Pancreas (tissue), 10 donors: ENCODE measurements around the gene SEC22C. TPM values are rescaled to one million over a fixed set of nuclear protein-coding genes. Genes with fewer than 3 reads are reported as not detected.

ENCODE experiments used
- ATAC-seq, 4 donors: fragments of 200-7000 bp; cut with Tn5 transposase; one replicate each; pipeline versions ENCODE4 v1.8.0 to v1.9.1; 2020; ENCODE audit warnings: mild to moderate bottlenecking in 4 of 4, moderate library complexity in 4 of 4
- DNase-seq, 6 donors: peaks; one replicate each; pipeline ENCODE4 v3.0.0-alpha.2; 2020
- FAIRE-seq: peaks from 2 replicates; lab custom pipeline; 2012; peaks lifted over from hg19 to GRCh38; lab: Jason Lieb, UNC
- H3K27ac ChIP-seq, 4 donors: fragments of 200-600 bp; sonication (generic); 1 replicate in 3 of 4; 2 replicates in 1 of 4; pipeline versions ENCODE4 v1.5.0 to v1.8.0; 2020
- H3K27me3 ChIP-seq, 4 donors: fragments of 200-600 bp; one replicate each; pipeline ENCODE4 v1.8.0; 2021
- H3K36me3 ChIP-seq, 3 donors: fragments of 200-600 bp; sonication (generic) in 1 of 3; one replicate each; pipeline versions ENCODE4 v1.5.0 to v1.8.0; 2020 to 2021
- H3K4me1 ChIP-seq, 3 donors: fragments of 200-600 bp; one replicate each; pipeline ENCODE4 v1.8.0; 2021
- H3K4me3 ChIP-seq, 4 donors: fragments of 200-600 bp; sonication (generic) in 2 of 4; one replicate each; pipeline versions ENCODE4 v1.5.0 to v1.8.0; 2020 to 2021
- H3K9me3 ChIP-seq, 4 donors: fragments of 200-600 bp; one replicate each; pipeline ENCODE4 v1.8.0; 2021
- WGBS, 2 donors: extraction: QIAGEN DNeasy Blood & Tissue Kit; methylation state at CpG; one replicate each; pipeline ENCODE4 v1.1.7; 2013; 5-methylcytosine and 5-hydroxymethylcytosine counted together
- intact Hi-C, 3 donors: fragments of 100-400 bp; cut with DNase I; formaldehyde crosslinking; loops; one replicate each; pipeline versions ENCODE4 v1.11.1 to v1.14.2; 2022
- polyA plus RNA-seq, 2 donors: library from polyadenylated mRNA; stranded (reverse); fragments of 200-250 nt; gene quantifications; one replicate each; pipeline ENCODE4 v1.2.3, GENCODE V29; 2013
- total RNA-seq, 6 donors: library from RNA; stranded (reverse); fragmentation: NEBNext Ultra II Directional in 4 of 6; extraction: Animal tissue kit (Norgen Biotek cat#: 25700) in 4 of 6; gene quantifications; one replicate each; pipeline versions ENCODE4 v1.2.1 to v1.2.4, GENCODE V29; 2021 to 2023
- TF ChIP-seq, protein P1 (sequence below), 4 donors: fragments of 200-600 bp; sonication (generic) in 3 of 4; IDR thresholded peaks; one replicate each; pipeline versions ENCODE4 v1.5.0 to v1.8.0; 2021; ENCODE audit warnings: antibody characterized with exemption in 4 of 4
- donor health status: healthy with polysubstance abuse.
- donor health status: DM: no; HTN: no; CAD: no; lungs with moderate emphysema.
- donor health status: DM: no; HTN: no; CAD: no.
- donor health status: control.
- donor health status: control.
- donor health status: Bipolar disorder and iron deficiency.
- donor health status: DM: yes; HTN: yes; CAD: no.
- donor health status: DM: no; HTN: no; CAD: no.
- donor health status: DM: no; HTN: no; CAD: no.
- donor health status: DM: yes; HTN: yes; CAD: no.

The SEC22C gene
- total and polyA plus RNA-seq, 8 donors = 12.0 to 26.1 (median 21.7) TPM

- TF ChIP-seq, protein P1, sequence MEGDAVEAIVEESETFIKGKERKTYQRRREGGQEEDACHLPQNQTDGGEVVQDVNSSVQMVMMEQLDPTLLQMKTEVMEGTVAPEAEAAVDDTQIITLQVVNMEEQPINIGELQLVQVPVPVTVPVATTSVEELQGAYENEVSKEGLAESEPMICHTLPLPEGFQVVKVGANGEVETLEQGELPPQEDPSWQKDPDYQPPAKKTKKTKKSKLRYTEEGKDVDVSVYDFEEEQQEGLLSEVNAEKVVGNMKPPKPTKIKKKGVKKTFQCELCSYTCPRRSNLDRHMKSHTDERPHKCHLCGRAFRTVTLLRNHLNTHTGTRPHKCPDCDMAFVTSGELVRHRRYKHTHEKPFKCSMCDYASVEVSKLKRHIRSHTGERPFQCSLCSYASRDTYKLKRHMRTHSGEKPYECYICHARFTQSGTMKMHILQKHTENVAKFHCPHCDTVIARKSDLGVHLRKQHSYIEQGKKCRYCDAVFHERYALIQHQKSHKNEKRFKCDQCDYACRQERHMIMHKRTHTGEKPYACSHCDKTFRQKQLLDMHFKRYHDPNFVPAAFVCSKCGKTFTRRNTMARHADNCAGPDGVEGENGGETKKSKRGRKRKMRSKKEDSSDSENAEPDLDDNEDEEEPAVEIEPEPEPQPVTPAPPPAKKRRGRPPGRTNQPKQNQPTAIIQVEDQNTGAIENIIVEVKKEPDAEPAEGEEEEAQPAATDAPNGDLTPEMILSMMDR (IDR thresholded peaks at IDR 0.05) = no peak
- WGBS, 2 donors = 87 to 89% methylated on average over 3 of the region's 3 CpGs
- no peak for FAIRE-seq
- Histone ChIP-seq H3K27me3 (no peaks in the 10 kb centered on the region), H3K9me3 (no peaks in the 10 kb centered on the region), H3K4me3 (no peak overlapping the region), H3K36me3 (no peaks in the 10 kb centered on the region), H3K27ac (no peak overlapping the region), H3K4me1 (peaks cover 8 to 21% (median 17%) of the 10 kb centered on the region in 3 donors)
- no peak for DNase-seq
- ATAC-seq = no peak
- intact Hi-C loops = no loop called here
Observed at GRCh38 chr3:42546691-42547213, 35.0 kb downstream of the SEC22C start.

DNA sequence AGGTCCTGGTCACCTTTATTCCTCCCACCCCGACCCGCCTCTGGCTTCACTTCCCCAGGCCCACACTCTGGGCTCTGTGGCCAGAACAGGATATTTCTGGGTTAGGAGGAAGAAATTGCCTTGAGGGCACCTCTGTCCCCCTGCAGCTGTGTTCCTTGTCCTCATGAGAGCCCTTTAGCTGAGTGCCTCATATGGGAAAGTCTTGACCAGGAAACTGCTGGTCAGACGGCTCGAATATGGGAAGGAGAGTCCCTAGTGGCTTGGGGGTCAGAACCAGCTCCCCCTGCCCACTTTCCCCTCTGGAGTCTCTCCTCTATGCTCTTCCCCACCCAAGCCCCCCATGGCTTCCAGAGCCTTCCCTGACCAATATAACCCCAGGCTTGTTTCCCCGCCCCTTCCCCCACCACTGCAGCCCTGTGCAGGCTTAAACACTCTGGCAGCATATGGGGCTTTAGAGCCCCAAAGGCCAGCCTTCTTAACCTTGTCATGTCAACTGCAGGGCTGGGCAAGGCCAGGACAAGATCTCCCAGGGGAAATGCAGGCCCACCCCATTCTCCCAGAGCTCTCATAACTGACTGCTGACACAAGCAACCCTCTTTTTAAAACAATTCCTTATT, 36.4 kb downstream of the SEC22C start:
- WGBS, 2 donors = 76 to 88% methylated on average over 5 of the region's 5 CpGs
- Histone ChIP-seq H3K27me3 (no peaks in the 10 kb centered on the region), H3K4me1 (peaks cover 8 to 21% (median 17%) of the 10 kb centered on the region in 3 donors), H3K9me3 (no peaks in the 10 kb centered on the region), H3K36me3 (no peaks in the 10 kb centered on the region), H3K27ac (peak overlapping the region in 1 of 4 donors; percentile 17), H3K4me3 (no peak overlapping the region)
- ATAC-seq (peak in 2 of 4 donors; percentile 4 to 7), DNase-seq (no peak), FAIRE-seq (no peak)
- intact Hi-C loops = no loop called here
- TF ChIP-seq, protein P1 (IDR thresholded peaks at IDR 0.05) = no peak

GRCh38 chr3:42544492-42545283, 37.1 kb downstream of the SEC22C start:
- intact Hi-C loops = no loop called here
- WGBS, 2 donors = 4 to 6% methylated on average over 12 of the region's 12 CpGs
- H3K27me3 ChIP-seq = no peaks in the 10 kb centered on the region
- TF ChIP-seq, protein P1 (IDR thresholded peaks at IDR 0.05) = no peak
- peak overlapping the region in 1 of 4 donors; percentile 17 for H3K27ac ChIP-seq
- FAIRE-seq = no peak
- H3K4me1 ChIP-seq = peaks cover 8 to 21% (median 17%) of the 10 kb centered on the region in 3 donors
- H3K9me3 ChIP-seq = no peaks in the 10 kb centered on the region
- DNase-seq = peak; percentile 66 to 87 (median 74)
- peak; percentile 82 to 92 (median 90) for ATAC-seq
- no peak overlapping the region for H3K4me3 ChIP-seq
- no peaks in the 10 kb centered on the region for H3K36me3 ChIP-seq

DNA sequence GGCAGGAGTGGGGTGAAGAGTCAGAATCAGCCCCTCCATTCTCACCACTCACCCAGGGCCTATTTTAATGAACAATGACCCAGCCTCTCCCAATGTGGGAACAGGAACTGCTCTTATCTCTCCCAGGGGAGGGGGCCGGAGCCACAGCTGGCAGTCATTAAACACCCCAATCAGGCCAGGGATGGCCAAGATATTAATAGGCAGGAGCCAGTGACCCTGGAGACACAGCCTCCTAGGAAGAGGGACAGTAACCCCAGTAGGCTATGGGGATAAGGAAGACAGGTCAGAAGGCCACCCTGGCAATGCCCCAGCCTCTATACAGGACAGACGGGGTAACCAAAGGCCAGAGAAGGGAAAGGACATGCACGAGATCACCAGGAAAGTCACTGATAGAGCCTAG, 40.7 kb downstream of the SEC22C start:
- Histone ChIP-seq H3K4me1 (peaks cover 8 to 21% (median 17%) of the 10 kb centered on the region in 3 donors), H3K27me3 (no peaks in the 10 kb centered on the region), H3K36me3 (no peaks in the 10 kb centered on the region), H3K4me3 (no peak overlapping the region), H3K27ac (no peak overlapping the region), H3K9me3 (no peaks in the 10 kb centered on the region)
- no peak for ATAC-seq
- WGBS, 2 donors = 56 to 62% methylated on average over 3 of the region's 3 CpGs
- intact Hi-C loops = no loop called here
- TF ChIP-seq, protein P1 (IDR thresholded peaks at IDR 0.05) = no peak
- no peak for DNase-seq
- FAIRE-seq = no peak
